Astrocyte (in vitro differentiated cells and primary cell): ENCODE results near the gene ACP4.
"Not testable (repeated sequence)": the region's sequence is repeated elsewhere in the genome, so short reads cannot be mapped to it uniquely, and the experiment has no call there.

Experiments
- CTCF ChIP-seq: IDR thresholded peaks from 2 replicates; pipeline ENCODE4 v1.5.1; 2011; ENCODE audit warnings: low read depth, mild to moderate bottlenecking, inconsistent platforms, low read length, moderate library complexity; ENCODE audit not compliant: insufficient read depth
- EZH2 ChIP-seq: IDR thresholded peaks from 2 replicates; pipeline ENCODE4 v1.6.1; 2012; ENCODE audit warnings: mild to moderate bottlenecking, low read length, inconsistent platforms; ENCODE audit not compliant: insufficient read depth

- not testable (repeated sequence) for TF ChIP-seq CTCF, EZH2
Observed at GRCh38 chr19:50770164-50770563, 20.1 kb upstream of the ACP4 start, which contains the start of gene GPR32.
